ENCODE measurements around the gene PAK3. TPM values are rescaled to one million over a fixed set of nuclear protein-coding genes. Genes with fewer than 3 reads are reported as not detected.

The PAK3 gene
- total and polyA plus RNA-seq, 2 of the 8 experiments (the other 6 are each of a cell fraction or from before 2014, with no cell fraction given), result 0.80 to 7.2 TPM

DNA sequence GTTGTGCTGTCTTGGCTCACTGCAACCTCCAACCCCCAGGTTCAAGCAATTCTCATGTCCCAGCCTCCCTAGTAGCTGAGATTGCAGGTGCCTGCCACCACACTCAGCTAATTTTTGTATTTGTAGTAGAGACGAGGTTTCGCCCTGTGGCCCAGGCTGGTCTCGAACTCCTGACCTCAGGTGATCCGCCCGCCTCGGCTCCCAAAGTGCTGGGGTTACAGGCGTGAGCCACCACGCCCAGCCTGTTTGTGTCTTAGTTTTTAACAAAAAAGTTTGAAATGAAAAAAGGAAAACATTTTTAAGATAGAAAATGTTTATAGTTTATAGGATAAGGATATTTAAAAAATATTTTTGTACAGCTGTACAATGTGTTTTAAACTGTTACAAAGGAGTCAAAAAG, 111.9 kb downstream of the PAK3 start (continued):
- TF ChIP-seq, protein P1, sequence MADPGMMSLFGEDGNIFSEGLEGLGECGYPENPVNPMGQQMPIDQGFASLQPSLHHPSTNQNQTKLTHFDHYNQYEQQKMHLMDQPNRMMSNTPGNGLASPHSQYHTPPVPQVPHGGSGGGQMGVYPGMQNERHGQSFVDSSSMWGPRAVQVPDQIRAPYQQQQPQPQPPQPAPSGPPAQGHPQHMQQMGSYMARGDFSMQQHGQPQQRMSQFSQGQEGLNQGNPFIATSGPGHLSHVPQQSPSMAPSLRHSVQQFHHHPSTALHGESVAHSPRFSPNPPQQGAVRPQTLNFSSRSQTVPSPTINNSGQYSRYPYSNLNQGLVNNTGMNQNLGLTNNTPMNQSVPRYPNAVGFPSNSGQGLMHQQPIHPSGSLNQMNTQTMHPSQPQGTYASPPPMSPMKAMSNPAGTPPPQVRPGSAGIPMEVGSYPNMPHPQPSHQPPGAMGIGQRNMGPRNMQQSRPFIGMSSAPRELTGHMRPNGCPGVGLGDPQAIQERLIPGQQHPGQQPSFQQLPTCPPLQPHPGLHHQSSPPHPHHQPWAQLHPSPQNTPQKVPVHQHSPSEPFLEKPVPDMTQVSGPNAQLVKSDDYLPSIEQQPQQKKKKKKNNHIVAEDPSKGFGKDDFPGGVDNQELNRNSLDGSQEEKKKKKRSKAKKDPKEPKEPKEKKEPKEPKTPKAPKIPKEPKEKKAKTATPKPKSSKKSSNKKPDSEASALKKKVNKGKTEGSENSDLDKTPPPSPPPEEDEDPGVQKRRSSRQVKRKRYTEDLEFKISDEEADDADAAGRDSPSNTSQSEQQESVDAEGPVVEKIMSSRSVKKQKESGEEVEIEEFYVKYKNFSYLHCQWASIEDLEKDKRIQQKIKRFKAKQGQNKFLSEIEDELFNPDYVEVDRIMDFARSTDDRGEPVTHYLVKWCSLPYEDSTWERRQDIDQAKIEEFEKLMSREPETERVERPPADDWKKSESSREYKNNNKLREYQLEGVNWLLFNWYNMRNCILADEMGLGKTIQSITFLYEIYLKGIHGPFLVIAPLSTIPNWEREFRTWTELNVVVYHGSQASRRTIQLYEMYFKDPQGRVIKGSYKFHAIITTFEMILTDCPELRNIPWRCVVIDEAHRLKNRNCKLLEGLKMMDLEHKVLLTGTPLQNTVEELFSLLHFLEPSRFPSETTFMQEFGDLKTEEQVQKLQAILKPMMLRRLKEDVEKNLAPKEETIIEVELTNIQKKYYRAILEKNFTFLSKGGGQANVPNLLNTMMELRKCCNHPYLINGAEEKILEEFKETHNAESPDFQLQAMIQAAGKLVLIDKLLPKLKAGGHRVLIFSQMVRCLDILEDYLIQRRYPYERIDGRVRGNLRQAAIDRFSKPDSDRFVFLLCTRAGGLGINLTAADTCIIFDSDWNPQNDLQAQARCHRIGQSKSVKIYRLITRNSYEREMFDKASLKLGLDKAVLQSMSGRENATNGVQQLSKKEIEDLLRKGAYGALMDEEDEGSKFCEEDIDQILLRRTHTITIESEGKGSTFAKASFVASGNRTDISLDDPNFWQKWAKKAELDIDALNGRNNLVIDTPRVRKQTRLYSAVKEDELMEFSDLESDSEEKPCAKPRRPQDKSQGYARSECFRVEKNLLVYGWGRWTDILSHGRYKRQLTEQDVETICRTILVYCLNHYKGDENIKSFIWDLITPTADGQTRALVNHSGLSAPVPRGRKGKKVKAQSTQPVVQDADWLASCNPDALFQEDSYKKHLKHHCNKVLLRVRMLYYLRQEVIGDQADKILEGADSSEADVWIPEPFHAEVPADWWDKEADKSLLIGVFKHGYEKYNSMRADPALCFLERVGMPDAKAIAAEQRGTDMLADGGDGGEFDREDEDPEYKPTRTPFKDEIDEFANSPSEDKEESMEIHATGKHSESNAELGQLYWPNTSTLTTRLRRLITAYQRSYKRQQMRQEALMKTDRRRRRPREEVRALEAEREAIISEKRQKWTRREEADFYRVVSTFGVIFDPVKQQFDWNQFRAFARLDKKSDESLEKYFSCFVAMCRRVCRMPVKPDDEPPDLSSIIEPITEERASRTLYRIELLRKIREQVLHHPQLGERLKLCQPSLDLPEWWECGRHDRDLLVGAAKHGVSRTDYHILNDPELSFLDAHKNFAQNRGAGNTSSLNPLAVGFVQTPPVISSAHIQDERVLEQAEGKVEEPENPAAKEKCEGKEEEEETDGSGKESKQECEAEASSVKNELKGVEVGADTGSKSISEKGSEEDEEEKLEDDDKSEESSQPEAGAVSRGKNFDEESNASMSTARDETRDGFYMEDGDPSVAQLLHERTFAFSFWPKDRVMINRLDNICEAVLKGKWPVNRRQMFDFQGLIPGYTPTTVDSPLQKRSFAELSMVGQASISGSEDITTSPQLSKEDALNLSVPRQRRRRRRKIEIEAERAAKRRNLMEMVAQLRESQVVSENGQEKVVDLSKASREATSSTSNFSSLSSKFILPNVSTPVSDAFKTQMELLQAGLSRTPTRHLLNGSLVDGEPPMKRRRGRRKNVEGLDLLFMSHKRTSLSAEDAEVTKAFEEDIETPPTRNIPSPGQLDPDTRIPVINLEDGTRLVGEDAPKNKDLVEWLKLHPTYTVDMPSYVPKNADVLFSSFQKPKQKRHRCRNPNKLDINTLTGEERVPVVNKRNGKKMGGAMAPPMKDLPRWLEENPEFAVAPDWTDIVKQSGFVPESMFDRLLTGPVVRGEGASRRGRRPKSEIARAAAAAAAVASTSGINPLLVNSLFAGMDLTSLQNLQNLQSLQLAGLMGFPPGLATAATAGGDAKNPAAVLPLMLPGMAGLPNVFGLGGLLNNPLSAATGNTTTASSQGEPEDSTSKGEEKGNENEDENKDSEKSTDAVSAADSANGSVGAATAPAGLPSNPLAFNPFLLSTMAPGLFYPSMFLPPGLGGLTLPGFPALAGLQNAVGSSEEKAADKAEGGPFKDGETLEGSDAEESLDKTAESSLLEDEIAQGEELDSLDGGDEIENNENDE (IDR thresholded peaks at IDR 0.05; ENCODE audit: insufficient replicate concordance, low read length), result no peak
- TF ChIP-seq GTF2F1 (IDR thresholded peaks at IDR 0.05; ENCODE audit: borderline replicate concordance, low read depth, low read length), result no peak
- TF ChIP-seq SRF (IDR thresholded peaks at IDR 0.05; ENCODE audit: low read depth, low read length), result no peak
- TF ChIP-seq TAF7 (optimal IDR thresholded peaks at IDR 0.05; ENCODE audit: borderline replicate concordance, low read depth, low read length), result no peak
- TF ChIP-seq, protein P2, sequence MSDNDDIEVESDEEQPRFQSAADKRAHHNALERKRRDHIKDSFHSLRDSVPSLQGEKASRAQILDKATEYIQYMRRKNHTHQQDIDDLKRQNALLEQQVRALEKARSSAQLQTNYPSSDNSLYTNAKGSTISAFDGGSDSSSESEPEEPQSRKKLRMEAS (IDR thresholded peaks at IDR 0.05), result no peak
- TF ChIP-seq CTBP2 (IDR thresholded peaks at IDR 0.05; ENCODE audit: borderline replicate concordance, insufficient read depth, insufficient read length, low read length), result no peak
- no peak for TF ChIP-seq BRCA1 (IDR thresholded peaks at IDR 0.05; ENCODE audit: low read depth, low read length)
- no peak for TF ChIP-seq SIN3A (conservative IDR thresholded peaks at IDR 0.05 in 1 of 2, IDR thresholded peaks at IDR 0.05 in 1 of 2; ENCODE audit: low read depth in 1 of 2, low read length in 2 of 2)
- no peak for TF ChIP-seq CBX5 (IDR thresholded peaks at IDR 0.05; ENCODE audit: low read depth, low read length)
